Measurements from ENCODE around the gene LTBP3.
A peak's percentile ranks its signal among the peaks of the same experiment; 100 is the strongest.
"Not testable (repeated sequence)": the region's sequence is repeated elsewhere in the genome, so short reads cannot be mapped to it uniquely, and the experiment has no call there.

Gene LTBP3

GRCh38 chr11:65524014-65524740 lies 34.0 kb downstream of the LTBP3 start:
- TF ChIP-seq, protein P1, sequence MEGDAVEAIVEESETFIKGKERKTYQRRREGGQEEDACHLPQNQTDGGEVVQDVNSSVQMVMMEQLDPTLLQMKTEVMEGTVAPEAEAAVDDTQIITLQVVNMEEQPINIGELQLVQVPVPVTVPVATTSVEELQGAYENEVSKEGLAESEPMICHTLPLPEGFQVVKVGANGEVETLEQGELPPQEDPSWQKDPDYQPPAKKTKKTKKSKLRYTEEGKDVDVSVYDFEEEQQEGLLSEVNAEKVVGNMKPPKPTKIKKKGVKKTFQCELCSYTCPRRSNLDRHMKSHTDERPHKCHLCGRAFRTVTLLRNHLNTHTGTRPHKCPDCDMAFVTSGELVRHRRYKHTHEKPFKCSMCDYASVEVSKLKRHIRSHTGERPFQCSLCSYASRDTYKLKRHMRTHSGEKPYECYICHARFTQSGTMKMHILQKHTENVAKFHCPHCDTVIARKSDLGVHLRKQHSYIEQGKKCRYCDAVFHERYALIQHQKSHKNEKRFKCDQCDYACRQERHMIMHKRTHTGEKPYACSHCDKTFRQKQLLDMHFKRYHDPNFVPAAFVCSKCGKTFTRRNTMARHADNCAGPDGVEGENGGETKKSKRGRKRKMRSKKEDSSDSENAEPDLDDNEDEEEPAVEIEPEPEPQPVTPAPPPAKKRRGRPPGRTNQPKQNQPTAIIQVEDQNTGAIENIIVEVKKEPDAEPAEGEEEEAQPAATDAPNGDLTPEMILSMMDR (conservative IDR thresholded peaks at IDR 0.05; ENCODE audit: low read depth, low read length) = no peak
- peak overlapping the region; percentile 40 for H3K4me3 ChIP-seq (ENCODE audit: low read depth, low read length)
- no peak for DNase-seq (ENCODE audit: low read depth)

GRCh38 chr11:65523631-65523968 lies 34.6 kb downstream of the LTBP3 start:
- DNase-seq (ENCODE audit: low read depth); H3K4me3 ChIP-seq (ENCODE audit: low read depth, low read length): not testable (repeated sequence)

DNA sequence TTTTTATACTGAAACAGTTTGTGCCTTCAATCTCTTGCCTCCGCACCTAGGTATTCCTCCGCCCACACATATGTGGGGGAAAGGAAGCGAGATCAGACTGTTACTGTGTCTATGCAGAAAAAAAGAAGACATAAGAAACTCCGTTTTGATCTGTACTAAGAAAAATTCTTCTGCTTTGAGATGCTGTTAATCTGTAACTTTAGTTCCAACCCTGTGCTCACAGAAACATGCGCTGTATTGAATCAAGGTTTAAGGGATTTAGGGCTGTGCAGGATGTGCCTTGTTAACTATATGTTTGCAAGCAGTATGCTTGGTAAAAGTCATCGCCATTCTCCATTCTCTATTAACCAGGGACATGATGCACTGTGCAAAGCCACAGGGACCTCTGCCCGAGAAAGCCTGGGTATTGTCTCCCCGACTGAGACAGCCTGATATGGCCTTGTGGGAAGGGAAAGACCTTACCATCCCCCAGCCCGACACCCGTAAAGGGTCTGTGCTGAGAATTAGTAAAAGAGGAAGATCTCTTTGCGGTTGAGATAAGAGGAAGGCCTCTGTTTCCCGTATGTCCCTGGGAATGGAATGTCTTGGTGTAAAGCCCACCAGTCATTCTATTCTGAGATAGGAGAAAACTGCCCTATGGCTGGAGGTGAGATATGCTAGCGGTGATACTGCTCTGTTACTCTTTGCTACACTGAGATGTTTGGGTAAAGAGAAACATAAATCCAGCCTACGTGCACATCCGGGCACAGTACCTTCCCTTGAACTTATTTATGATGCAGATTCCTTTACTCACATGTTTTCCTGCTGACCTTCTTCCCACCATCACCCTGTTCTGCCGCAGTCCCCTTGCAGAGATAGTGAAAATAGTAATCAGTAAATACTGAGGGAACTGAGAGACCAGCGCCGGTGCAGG lies 35.2 kb downstream of the LTBP3 start:
- H3K4me3 ChIP-seq (ENCODE audit: low read depth, low read length) = not testable (repeated sequence)

DNA sequence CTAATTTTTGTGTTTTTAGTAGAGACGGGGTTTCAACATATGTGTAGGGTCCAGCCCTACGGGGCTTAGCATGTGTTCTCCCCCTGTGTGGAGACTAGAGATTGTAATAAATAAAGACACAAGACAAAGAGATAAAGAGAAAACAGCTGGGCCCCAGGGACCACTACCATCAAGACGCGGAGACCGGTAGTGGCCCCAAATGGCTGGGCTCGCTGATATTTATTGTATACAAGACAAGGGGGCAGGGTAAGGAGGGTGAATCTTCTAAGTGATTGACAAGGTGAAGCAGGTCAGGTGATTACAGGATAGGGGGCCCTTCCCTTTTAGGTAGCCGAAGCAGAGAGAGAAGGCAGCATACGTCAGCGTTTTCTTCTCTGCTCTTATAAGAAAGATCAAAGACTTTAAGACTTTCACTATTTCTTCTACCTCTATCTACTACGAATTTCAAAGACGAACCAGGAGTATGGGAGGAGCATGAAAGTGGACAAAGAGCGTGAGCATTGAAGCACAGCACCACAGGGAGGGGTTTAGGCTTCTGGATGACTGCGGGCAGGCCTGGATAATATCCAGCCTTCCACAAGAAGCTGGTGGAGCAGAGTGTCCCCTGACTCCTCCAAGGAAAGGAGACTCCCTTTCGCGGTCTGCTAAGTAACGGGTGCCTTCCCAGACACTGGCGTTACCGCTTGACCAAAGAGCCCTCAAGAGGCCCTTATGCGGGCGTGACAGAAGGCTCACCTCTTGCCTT lies 36.2 kb downstream of the LTBP3 start:
- not testable (repeated sequence) for DNase-seq (ENCODE audit: low read depth); H3K4me3 ChIP-seq (ENCODE audit: low read depth, low read length)

More for the DNA sequence above, 35.2 kb downstream of the LTBP3 start:
- not testable (repeated sequence) for DNase-seq (ENCODE audit: low read depth)

GRCh38 chr11:65518941-65519549 lies 39.1 kb downstream of the LTBP3 start:
- not testable (repeated sequence) for H3K4me3 ChIP-seq (ENCODE audit: low read depth, low read length); DNase-seq (ENCODE audit: low read depth)

GRCh38 chr11:65516135-65516968 lies 41.8 kb downstream of the LTBP3 start:
- TF ChIP-seq, protein P1 (conservative IDR thresholded peaks at IDR 0.05; ENCODE audit: low read depth, low read length) = no peak
- no peak overlapping the region for H3K4me3 ChIP-seq (ENCODE audit: low read depth, low read length)
- DNase-seq (ENCODE audit: low read depth) = no peak

DNA sequence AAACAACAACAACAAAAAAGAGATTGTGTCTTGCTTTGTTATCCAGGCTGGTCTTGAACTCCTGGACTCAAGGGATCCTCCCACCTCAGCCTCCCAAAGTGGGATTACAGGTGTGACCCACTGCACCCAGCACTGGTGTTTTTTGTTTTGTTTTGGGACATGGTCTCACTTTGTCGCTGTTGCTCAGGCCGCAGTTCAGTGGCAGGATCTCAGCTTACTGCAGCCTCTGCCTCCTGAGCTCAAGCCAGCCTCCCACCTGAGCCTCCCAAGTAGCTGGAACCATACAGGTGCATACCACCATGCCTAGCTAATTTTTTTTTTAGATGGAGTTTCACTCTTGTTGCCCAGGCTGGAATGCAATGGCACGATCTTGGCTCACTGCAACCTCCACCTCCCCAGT lies 45.8 kb downstream of the LTBP3 start:
- H3K4me3 ChIP-seq (ENCODE audit: low read depth, low read length); DNase-seq (ENCODE audit: low read depth): not testable (repeated sequence)

GRCh38 chr11:65506772-65507505 lies 51.2 kb downstream of the LTBP3 start:
- H3K4me3 ChIP-seq (ENCODE audit: low read depth, low read length) = peak overlapping the region; percentile 80
- DNase-seq (ENCODE audit: low read depth) = peak; percentile 94
- TF ChIP-seq, protein P1 (conservative IDR thresholded peaks at IDR 0.05; ENCODE audit: low read depth, low read length) = no peak

All from choroid plexus epithelial cell (primary cell).